ENCODE measurements around the gene MPZL2. TPM values are rescaled to one million over a fixed set of nuclear protein-coding genes. Genes with fewer than 3 reads are reported as not detected.
A peak's percentile ranks its signal among the peaks of the same experiment; 100 is the strongest.

MPZL2 gene
- total RNA-seq, 3 donors from 2014 or later = 9.0 to 12.9 (median 12.8) TPM

- ATAC-seq (no peak), DNase-seq (no peak)
- Mint-ChIP-seq H3K4me3 (no peak overlapping the region), H3K9me3 (no peaks in the 10 kb centered on the region), H3K4me1 (ENCODE audit: low read depth) (peaks cover 13% of the 10 kb centered on the region), H3K36me3 (ENCODE audit: insufficient read depth) (no peaks in the 10 kb centered on the region), H3K27me3 (ENCODE audit: low read depth) (no peaks in the 10 kb centered on the region)
Measured at GRCh38 chr11:118272001-118272400, 7.9 kb upstream of the MPZL2 start.

- ATAC-seq = no peak
- no peak overlapping the region for H3K4me3 Mint-ChIP-seq
- no peak for DNase-seq
- peaks cover 21% of the 10 kb centered on the region for H3K4me1 Mint-ChIP-seq (ENCODE audit: low read depth)
- H3K36me3 Mint-ChIP-seq (ENCODE audit: insufficient read depth) = peaks cover under 1% of the 10 kb centered on the region
- H3K27me3 Mint-ChIP-seq (ENCODE audit: low read depth) = peaks cover 5% of the 10 kb centered on the region
- no peaks in the 10 kb centered on the region for H3K9me3 Mint-ChIP-seq
Measured at GRCh38 chr11:118267486-118267885, 3.4 kb upstream of the MPZL2 start.

GRCh38 chr11:118265954-118266353, 1.9 kb upstream of the MPZL2 start:
- peaks cover 24% of the 10 kb centered on the region for H3K4me1 Mint-ChIP-seq (ENCODE audit: low read depth)
- DNase-seq (no peak), ATAC-seq (no peak)
- peaks cover 4% of the 10 kb centered on the region for H3K36me3 Mint-ChIP-seq (ENCODE audit: insufficient read depth)
- H3K4me3 Mint-ChIP-seq = no peak overlapping the region
- peaks cover 7% of the 10 kb centered on the region for H3K27me3 Mint-ChIP-seq (ENCODE audit: low read depth)
- no peaks in the 10 kb centered on the region for H3K9me3 Mint-ChIP-seq

GRCh38 chr11:118264569-118265465, 720 bp upstream of the MPZL2 start:
- Mint-ChIP-seq H3K4me3 (peak overlapping the region; percentile 83), H3K27me3 (ENCODE audit: low read depth) (peaks cover 7% of the 10 kb centered on the region), H3K36me3 (ENCODE audit: insufficient read depth) (peaks cover 4% of the 10 kb centered on the region), H3K4me1 (ENCODE audit: low read depth) (peaks cover 31% of the 10 kb centered on the region), H3K9me3 (no peaks in the 10 kb centered on the region)
- no peak for ATAC-seq
- no peak for DNase-seq

- ATAC-seq (peak; percentile 15 to 31), DNase-seq (no peak)
- Mint-ChIP-seq H3K27me3 (ENCODE audit: low read depth) (peaks cover 7% of the 10 kb centered on the region), H3K36me3 (ENCODE audit: insufficient read depth) (peaks cover 7% of the 10 kb centered on the region), H3K4me3 (peak overlapping the region; percentile 83), H3K9me3 (no peaks in the 10 kb centered on the region), H3K4me1 (ENCODE audit: low read depth) (peaks cover 32% of the 10 kb centered on the region)
Measured at GRCh38 chr11:118263112-118263511, 985 bp downstream of the MPZL2 start.

GRCh38 chr11:118260353-118260752, 3.7 kb downstream of the MPZL2 start:
- ATAC-seq = peak in 1 of 2 donors; percentile 51
- H3K9me3 Mint-ChIP-seq = no peaks in the 10 kb centered on the region
- H3K4me3 Mint-ChIP-seq = no peak overlapping the region
- DNase-seq = no peak
- peaks cover 11% of the 10 kb centered on the region for H3K36me3 Mint-ChIP-seq (ENCODE audit: insufficient read depth)
- H3K27me3 Mint-ChIP-seq (ENCODE audit: low read depth) = peaks cover 7% of the 10 kb centered on the region
- H3K4me1 Mint-ChIP-seq (ENCODE audit: low read depth) = peaks cover 32% of the 10 kb centered on the region

GRCh38 chr11:118259138-118259537, 5.0 kb downstream of the MPZL2 start:
- DNase-seq (no peak), ATAC-seq (no peak)
- no peaks in the 10 kb centered on the region for H3K9me3 Mint-ChIP-seq
- H3K27me3 Mint-ChIP-seq (ENCODE audit: low read depth) = peaks cover 2% of the 10 kb centered on the region
- peaks cover 26% of the 10 kb centered on the region for H3K4me1 Mint-ChIP-seq (ENCODE audit: low read depth)
- H3K4me3 Mint-ChIP-seq = no peak overlapping the region
- H3K36me3 Mint-ChIP-seq (ENCODE audit: insufficient read depth) = peaks cover 18% of the 10 kb centered on the region

- Mint-ChIP-seq H3K36me3 (ENCODE audit: insufficient read depth) (peaks cover 18% of the 10 kb centered on the region), H3K4me3 (no peak overlapping the region), H3K4me1 (ENCODE audit: low read depth) (peaks cover 19% of the 10 kb centered on the region), H3K9me3 (no peaks in the 10 kb centered on the region), H3K27me3 (ENCODE audit: low read depth) (peaks cover 2% of the 10 kb centered on the region)
- ATAC-seq (peak; percentile 50 to 75), DNase-seq (no peak)
Measured at GRCh38 chr11:118258410-118258809, 5.7 kb downstream of the MPZL2 start.

- Mint-ChIP-seq H3K36me3 (ENCODE audit: insufficient read depth) (peaks cover 14% of the 10 kb centered on the region), H3K27me3 (ENCODE audit: low read depth) (no peaks in the 10 kb centered on the region), H3K9me3 (no peaks in the 10 kb centered on the region), H3K4me1 (ENCODE audit: low read depth) (peaks cover 36% of the 10 kb centered on the region), H3K4me3 (peak overlapping the region; percentile 97)
- no peak for ATAC-seq
- DNase-seq = no peak
Measured at GRCh38 chr11:118252688-118253087, 11.4 kb downstream of the MPZL2 start.

- peak; percentile 75 for DNase-seq
- ATAC-seq = peak; percentile 67 to 73
Measured at GRCh38 chr11:118251858-118252652, 12.0 kb downstream of the MPZL2 start, which contains the start of gene MPZL3. MPZL3 (minus strand) TSS chr11:118252365; CDS start chr11:118252294, 71 bp downstream.

GRCh38 chr11:118247041-118247440, 17.1 kb downstream of the MPZL2 start:
- no peaks in the 10 kb centered on the region for H3K9me3 Mint-ChIP-seq
- DNase-seq (no peak), ATAC-seq (peak; percentile 63 to 68)
- no peak overlapping the region for H3K4me3 Mint-ChIP-seq
- H3K36me3 Mint-ChIP-seq (ENCODE audit: insufficient read depth) = peaks cover 19% of the 10 kb centered on the region
- H3K27me3 Mint-ChIP-seq (ENCODE audit: low read depth) = no peaks in the 10 kb centered on the region
- peaks cover 79% of the 10 kb centered on the region for H3K4me1 Mint-ChIP-seq (ENCODE audit: low read depth)

More at GRCh38 chr11:118251858-118252652, 12.0 kb downstream of the MPZL2 start, which contains the start of gene MPZL3:
- Mint-ChIP-seq H3K27me3 (ENCODE audit: low read depth) (no peaks in the 10 kb centered on the region), H3K4me3 (peak within 1 kb of the TSS; percentile 97), H3K36me3 (ENCODE audit: insufficient read depth) (peaks cover 15% of the 10 kb centered on the region), H3K9me3 (no peaks in the 10 kb centered on the region), H3K4me1 (ENCODE audit: low read depth) (peaks cover 42% of the 10 kb centered on the region)

GRCh38 chr11:118245936-118246562, 18.0 kb downstream of the MPZL2 start:
- DNase-seq = no peak
- Mint-ChIP-seq H3K4me1 (ENCODE audit: low read depth) (peaks cover 86% of the 10 kb centered on the region), H3K9me3 (no peaks in the 10 kb centered on the region), H3K27me3 (ENCODE audit: low read depth) (no peaks in the 10 kb centered on the region), H3K4me3 (peak overlapping the region; percentile 3), H3K36me3 (ENCODE audit: insufficient read depth) (peaks cover 20% of the 10 kb centered on the region)
- ATAC-seq = peak in 1 of 2 donors; percentile 19

GRCh38 chr11:118243993-118244762, 19.9 kb downstream of the MPZL2 start:
- no peak for DNase-seq
- H3K36me3 Mint-ChIP-seq (ENCODE audit: insufficient read depth) = peaks cover 28% of the 10 kb centered on the region
- no peak overlapping the region for H3K4me3 Mint-ChIP-seq

More at GRCh38 chr11:118243993-118244762, 19.9 kb downstream of the MPZL2 start:
- H3K4me1 Mint-ChIP-seq (ENCODE audit: low read depth) = peaks cover 89% of the 10 kb centered on the region
- no peaks in the 10 kb centered on the region for H3K27me3 Mint-ChIP-seq (ENCODE audit: low read depth)
- ATAC-seq = no peak
- H3K9me3 Mint-ChIP-seq = no peaks in the 10 kb centered on the region

Data from activated T-cell treated with anti-CD3 and anti-CD28 coated beads, Interleukin-2, amount 50 U/mL, for 4 hours (primary cell).